Loucy (cell line): ENCODE results near the gene ACVRL1.

Experiments
- H2AFZ ChIP-seq: fragments of 200-600 bp; sonication (generic); 2 replicates; pipeline ENCODE4 v1.6.0; 2016; ENCODE audit warnings: antibody characterized with exemption, mild to moderate bottlenecking, low read length, moderate library complexity
- H3F3A ChIP-seq: fragments of 200-600 bp; 2 replicates; pipeline ENCODE4 v1.6.0; 2016; ENCODE audit warnings: antibody characterized with exemption, low read depth, mild to moderate bottlenecking
- H3K27me3 ChIP-seq: fragments of 200-600 bp; sonication (generic); 2 replicates; pipeline ENCODE4 v1.6.1; 2014; ENCODE audit warnings: low read length, mild to moderate bottlenecking; ENCODE audit not compliant: insufficient read depth, poor library complexity, severe bottlenecking
- H3K36me3 ChIP-seq: fragments of 200-600 bp; sonication (generic); 2 replicates; pipeline ENCODE4 v1.6.1; 2016; ENCODE audit warnings: low read length; ENCODE audit not compliant: insufficient read depth
- H3K4me1 ChIP-seq: fragments of 200-600 bp; sonication (generic); 2 replicates; pipeline ENCODE4 v1.5.1; 2014; ENCODE audit warnings: low read length, mild to moderate bottlenecking; ENCODE audit not compliant: insufficient read depth, poor library complexity, severe bottlenecking
- H3K4me2 ChIP-seq: fragments of 200-600 bp; sonication (generic); 2 replicates; pipeline ENCODE4 v1.6.0; 2014; ENCODE audit warnings: antibody characterized with exemption, low read length, low read depth, mild to moderate bottlenecking; ENCODE audit not compliant: poor library complexity, severe bottlenecking
- H3K4me3 ChIP-seq: fragments of 200-600 bp; sonication (generic); 2 replicates; pipeline ENCODE4 v1.5.1; 2014; ENCODE audit warnings: low read length, mild to moderate bottlenecking, mixed read lengths; ENCODE audit not compliant: poor library complexity, severe bottlenecking
- H3K79me2 ChIP-seq: fragments of 200-600 bp; sonication (generic); 2 replicates; pipeline ENCODE4 v1.6.1; 2014; ENCODE audit warnings: low read length; ENCODE audit not compliant: insufficient read depth
- H3K9ac ChIP-seq: fragments of 200-600 bp; sonication (generic); 2 replicates; pipeline ENCODE4 v1.6.0; 2014; ENCODE audit warnings: mild to moderate bottlenecking, low read depth, low read length, moderate library complexity; ENCODE audit not compliant: poor library complexity, severe bottlenecking
- H3K9me2 ChIP-seq: fragments of 200-600 bp; sonication (generic); replicated peaks from 2 replicates; pipeline ENCODE4 v1.6.1; 2016; ENCODE audit warnings: low read depth, low read length, mixed read lengths
- H3K9me3 ChIP-seq: fragments of 200-600 bp; sonication (generic); 2 replicates; pipeline ENCODE4 v1.6.1; 2014; ENCODE audit warnings: mild to moderate bottlenecking, antibody characterized with exemption, low read length, low read depth; ENCODE audit not compliant: insufficient read depth
- H4K20me1 ChIP-seq: fragments of 200-600 bp; sonication (generic); 2 replicates; pipeline ENCODE4 v1.6.0; 2014; ENCODE audit warnings: antibody characterized with exemption, low read length, mild to moderate bottlenecking; ENCODE audit not compliant: insufficient read depth, poor library complexity, severe bottlenecking
- CTCF ChIP-seq: fragments of 200-600 bp; sonication (generic); conservative IDR thresholded peaks from 2 replicates; pipeline ENCODE4 v1.5.1; 2014; ENCODE audit warnings: mild to moderate bottlenecking, antibody characterized with exemption, low read length
- EZH2phosphoT487 ChIP-seq: fragments of 200-600 bp; IDR thresholded peaks from 2 replicates; pipeline ENCODE4 v1.6.1; 2018; ENCODE audit warnings: antibody characterized with exemption, mild to moderate bottlenecking, moderate library complexity, borderline replicate concordance

The ACVRL1 gene

GRCh38 chr12:51925346-51926063 is 18.2 kb downstream of the ACVRL1 start:
- TF ChIP-seq EZH2phosphoT487 (no peak), CTCF (no peak)
- no peaks in the 10 kb centered on the region for H4K20me1 ChIP-seq
- no peaks in the 10 kb centered on the region for H3F3A ChIP-seq
- H3K9me2 ChIP-seq, result no peaks in the 10 kb centered on the region
- 0 out of 2 replicates have a peak overlapping the region, but pooled peaks have one; percentile 31 for H2AFZ ChIP-seq
- H3K4me2 ChIP-seq, result no peak overlapping the region
- no peak overlapping the region for H3K9ac ChIP-seq
- no peaks in the 10 kb centered on the region for H3K9me3 ChIP-seq
- peaks cover 20% of the 10 kb centered on the region for H3K4me1 ChIP-seq
- no peaks in the 10 kb centered on the region for H3K36me3 ChIP-seq
- H3K79me2 ChIP-seq, result no peaks in the 10 kb centered on the region
- no peak overlapping the region for H3K4me3 ChIP-seq
- no peaks in the 10 kb centered on the region for H3K27me3 ChIP-seq

GRCh38 chr12:51926064-51926632 is 18.8 kb downstream of the ACVRL1 start:
- no peak for TF ChIP-seq CTCF
- no peak for TF ChIP-seq EZH2phosphoT487
- Histone ChIP-seq H3K9ac (peak overlapping the region; percentile 43), H3K4me3 (no peak overlapping the region), H2AFZ (0 out of 2 replicates have a peak overlapping the region, but pooled peaks have one; percentile 31), H3K9me2 (no peaks in the 10 kb centered on the region), H3K36me3 (no peaks in the 10 kb centered on the region), H3K4me1 (peaks cover 20% of the 10 kb centered on the region), H3K9me3 (no peaks in the 10 kb centered on the region), H3F3A (no peaks in the 10 kb centered on the region), H4K20me1 (no peaks in the 10 kb centered on the region), H3K27me3 (no peaks in the 10 kb centered on the region), H3K79me2 (no peaks in the 10 kb centered on the region), H3K4me2 (no peak overlapping the region)

- H3K4me2 ChIP-seq, result no peak overlapping the region
- peaks cover 20% of the 10 kb centered on the region for H3K4me1 ChIP-seq
- no peaks in the 10 kb centered on the region for H3K36me3 ChIP-seq
- H3K4me3 ChIP-seq, result no peak overlapping the region
- no peaks in the 10 kb centered on the region for H3K9me3 ChIP-seq
- H3K27me3 ChIP-seq, result no peaks in the 10 kb centered on the region
- H3F3A ChIP-seq, result no peaks in the 10 kb centered on the region
- H2AFZ ChIP-seq, result 0 out of 2 replicates have a peak overlapping the region, but pooled peaks have one; percentile 31
- no peaks in the 10 kb centered on the region for H3K9me2 ChIP-seq
- no peaks in the 10 kb centered on the region for H4K20me1 ChIP-seq
- H3K9ac ChIP-seq, result peak overlapping the region; percentile 43
- no peaks in the 10 kb centered on the region for H3K79me2 ChIP-seq
- TF ChIP-seq EZH2phosphoT487, result no peak
- TF ChIP-seq CTCF, result peak; percentile 87
Measured at GRCh38 chr12:51926718-51927117, 19.4 kb downstream of the ACVRL1 start.
